Esophagus muscularis mucosa (tissue), 4 donors: Measurements from ENCODE around the gene C3orf80. TPM values are rescaled to one million over a fixed set of nuclear protein-coding genes. Genes with fewer than 3 reads are reported as not detected.
"Not testable (repeated sequence)": the region's sequence is repeated elsewhere in the genome, so short reads cannot be mapped to it uniquely, and the experiment has no call there.

Experiments
- DNase-seq: peaks from one replicate; pipeline ENCODE4 v3.0.0-alpha.2; 2017; ENCODE audit errors: extremely low spot score
- H3K27ac ChIP-seq, 4 donors: fragments of 200-600 bp; sonication (generic); replicated peaks in 1 of 4; 1 replicate in 3 of 4; 2 replicates in 1 of 4; pipeline ENCODE4 v1.5.1; 2016 to 2019; ENCODE audit warnings: mild to moderate bottlenecking in 1 of 4
- H3K27me3 ChIP-seq, 4 donors: fragments of 200-600 bp; sonication (generic); one replicate each; pipeline versions ENCODE4 v1.5.1 to v1.6.0; 2016 to 2019
- H3K36me3 ChIP-seq, 4 donors: fragments of 200-600 bp; sonication (generic); one replicate each; pipeline ENCODE4 v1.5.1; 2016 to 2019
- H3K4me1 ChIP-seq, 4 donors: fragments of 200-600 bp; sonication (generic); one replicate each; pipeline ENCODE4 v1.5.1; 2016 to 2019
- H3K4me3 ChIP-seq, 4 donors: fragments of 200-600 bp; sonication (generic); 1 replicate in 2 of 4; 2 replicates in 2 of 4; pipeline ENCODE4 v1.5.1; 2016 to 2019; ENCODE audit warnings: mild to moderate bottlenecking in 4 of 4, moderate library complexity in 1 of 4
- H3K9me3 ChIP-seq, 4 donors: fragments of 200-600 bp; sonication (generic); 1 replicate in 3 of 4; 2 replicates in 1 of 4; pipeline ENCODE4 v1.5.1; 2016 to 2019
- EP300 ChIP-seq: sonication (generic); formaldehyde crosslinking; IDR thresholded peaks from one replicate; pipeline ENCODE4 v1.6.1; 2017; ENCODE audit warnings: antibody characterized with exemption
- POLR2A ChIP-seq: fragments of 450-650 bp; IDR thresholded peaks from one replicate; pipeline ENCODE4 v1.6.1; 2017; ENCODE audit warnings: antibody characterized with exemption, moderate library complexity, mild to moderate bottlenecking, low read depth
- POLR2AphosphoS5 ChIP-seq, 2 donors: sonication (generic); formaldehyde crosslinking; IDR thresholded peaks; one replicate each; pipeline ENCODE4 v1.6.1; 2017; ENCODE audit warnings: antibody characterized with exemption in 2 of 2
- WGBS: methylation state at CpG from one replicate; pipeline ENCODE4 v1.1.5; 2018; 5-methylcytosine and 5-hydroxymethylcytosine counted together
- intact Hi-C: fragments of 100-400 bp; cut with DNase I; formaldehyde crosslinking; loops from one replicate; pipeline ENCODE4 v1.15.1; 2023
- total RNA-seq, 4 donors: library from RNA; depleted of rRNA; stranded (reverse); fragments of >200 nt; gene quantifications; one replicate each; pipeline versions ENCODE4 v1.1.0 to v1.2.1, GENCODE V29; 2016
- TF ChIP-seq, protein P1 (sequence below), 3 experiments: fragments of 200-600 bp in 2 of 3; fragments of 450-650 bp in 1 of 3; sonication (generic) in 2 of 3; IDR thresholded peaks; one replicate each; pipeline ENCODE4 v1.5.1; 2017 to 2019; ENCODE audit warnings: antibody characterized with exemption in 3 of 3, mild to moderate bottlenecking in 2 of 3, moderate library complexity in 1 of 3

The C3orf80 gene
- under 1 TPM; under 0.01 to 0.26 (median 0.17) TPM for total RNA-seq

DNA sequence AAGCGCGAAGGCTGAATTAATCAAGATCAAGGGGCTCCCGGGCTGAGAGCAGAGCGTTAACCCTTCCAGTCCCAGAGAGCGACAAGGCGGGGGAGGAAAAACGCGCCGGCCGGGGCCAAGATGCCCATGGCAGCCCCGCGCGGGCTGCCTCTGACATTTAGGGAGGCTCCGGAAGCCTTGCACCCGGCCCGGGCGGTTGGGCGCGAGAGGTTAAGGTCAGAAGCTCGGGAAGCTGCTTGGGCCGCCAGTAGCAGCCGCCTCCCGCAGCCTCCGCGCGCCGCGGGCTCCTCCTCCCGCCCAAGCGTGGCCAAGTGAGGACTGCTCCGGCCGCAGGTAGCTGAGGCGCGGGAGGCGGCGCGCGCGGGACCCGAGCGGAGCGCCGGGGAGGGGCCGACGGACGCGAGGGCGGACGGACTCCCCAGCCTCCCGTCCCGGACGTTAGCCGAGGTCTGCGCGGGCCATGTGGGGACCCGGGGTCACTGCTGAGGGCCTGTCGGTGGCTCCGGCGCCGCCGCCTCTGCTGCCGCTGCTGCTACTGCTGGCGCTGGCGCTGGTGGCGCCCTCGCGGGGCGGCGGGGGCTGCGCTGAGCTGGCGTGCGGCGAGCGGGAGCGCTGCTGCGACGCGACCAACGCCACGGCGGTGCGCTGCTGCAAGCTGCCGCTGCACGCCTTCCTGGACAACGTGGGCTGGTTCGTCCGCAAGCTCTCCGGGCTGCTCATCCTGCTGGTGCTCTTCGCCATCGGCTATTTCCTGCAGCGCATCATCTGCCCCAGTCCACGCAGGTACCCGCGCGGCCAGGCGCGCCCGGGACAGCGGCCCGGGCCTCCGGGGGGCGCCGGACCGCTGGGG, at the start of gene C3orf80:
Gene C3orf80 (plus strand): TSS at position 247 of the 850 bp plus-strand sequence. CDS start 214 bp downstream, at position 461.
- no peak for DNase-seq
- H3K27me3 ChIP-seq = peaks cover 0 to 60% (median 23%) of the 10 kb centered on the region in 4 donors
- TF ChIP-seq, protein P1, sequence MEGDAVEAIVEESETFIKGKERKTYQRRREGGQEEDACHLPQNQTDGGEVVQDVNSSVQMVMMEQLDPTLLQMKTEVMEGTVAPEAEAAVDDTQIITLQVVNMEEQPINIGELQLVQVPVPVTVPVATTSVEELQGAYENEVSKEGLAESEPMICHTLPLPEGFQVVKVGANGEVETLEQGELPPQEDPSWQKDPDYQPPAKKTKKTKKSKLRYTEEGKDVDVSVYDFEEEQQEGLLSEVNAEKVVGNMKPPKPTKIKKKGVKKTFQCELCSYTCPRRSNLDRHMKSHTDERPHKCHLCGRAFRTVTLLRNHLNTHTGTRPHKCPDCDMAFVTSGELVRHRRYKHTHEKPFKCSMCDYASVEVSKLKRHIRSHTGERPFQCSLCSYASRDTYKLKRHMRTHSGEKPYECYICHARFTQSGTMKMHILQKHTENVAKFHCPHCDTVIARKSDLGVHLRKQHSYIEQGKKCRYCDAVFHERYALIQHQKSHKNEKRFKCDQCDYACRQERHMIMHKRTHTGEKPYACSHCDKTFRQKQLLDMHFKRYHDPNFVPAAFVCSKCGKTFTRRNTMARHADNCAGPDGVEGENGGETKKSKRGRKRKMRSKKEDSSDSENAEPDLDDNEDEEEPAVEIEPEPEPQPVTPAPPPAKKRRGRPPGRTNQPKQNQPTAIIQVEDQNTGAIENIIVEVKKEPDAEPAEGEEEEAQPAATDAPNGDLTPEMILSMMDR (IDR thresholded peaks at IDR 0.05) = peak in 1 of 3 experiments; percentile 21
- TF ChIP-seq EP300 = no peak
- peak within 1 kb of the TSS; percentile 56 to 70 (median 63) for H3K4me3 ChIP-seq
- no peaks in the 10 kb centered on the region for H3K9me3 ChIP-seq
- no peaks in the 10 kb centered on the region for H3K36me3 ChIP-seq
- H3K4me1 ChIP-seq = peaks cover 15 to 28% (median 24%) of the 10 kb centered on the region in 4 donors
- 2% methylated on average over 35 of the region's 104 CpGs for WGBS
- intact Hi-C loops = no loop called here
- H3K27ac ChIP-seq = peak within 1 kb of the TSS in 1 of 4 donors; percentile 44

DNA sequence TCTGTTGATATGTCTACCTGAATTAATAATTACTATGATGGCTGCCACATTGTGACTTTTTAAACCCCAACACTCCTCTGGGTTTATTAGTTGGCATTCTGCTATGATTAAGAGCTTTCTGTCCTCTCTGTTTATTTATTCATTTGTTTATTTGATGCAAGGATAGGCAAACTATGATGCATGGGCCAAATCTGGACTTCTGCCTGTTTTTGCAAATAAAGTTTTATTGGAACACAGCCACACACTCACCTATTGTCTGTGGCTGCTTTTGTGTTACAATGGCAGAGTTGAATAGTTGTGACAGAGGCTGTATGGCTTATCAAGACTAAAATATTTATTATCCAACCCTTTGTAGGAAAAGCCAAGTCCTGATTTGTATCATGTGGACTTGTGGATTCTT, 48.3 kb upstream of the C3orf80 start:
- no peak for TF ChIP-seq EP300
- TF ChIP-seq, protein P1 (IDR thresholded peaks at IDR 0.05) = no peak
- intact Hi-C loops = no loop called here
- Histone ChIP-seq H3K27ac (no peak overlapping the region), H3K4me3 (no peak overlapping the region), H3K4me1 (peaks cover 0 to 17% (median 10%) of the 10 kb centered on the region in 4 donors), H3K36me3 (no peaks in the 10 kb centered on the region), H3K27me3 (no peaks in the 10 kb centered on the region), H3K9me3 (no peaks in the 10 kb centered on the region)
- DNase-seq = no peak

- H3K9me3 ChIP-seq, DNase-seq, H3K27me3 ChIP-seq, intact Hi-C loops, H3K4me3 ChIP-seq, H3K36me3 ChIP-seq, H3K27ac ChIP-seq: not testable (repeated sequence)
- peaks cover 0 to 17% (median 10%) of the 10 kb centered on the region in 4 donors for H3K4me1 ChIP-seq
- WGBS = 96% methylated on average over 17 of the region's 35 CpGs
These were observed 46.6 kb upstream of the C3orf80 start for GRCh38 chr3:160178661-160179060.

DNA sequence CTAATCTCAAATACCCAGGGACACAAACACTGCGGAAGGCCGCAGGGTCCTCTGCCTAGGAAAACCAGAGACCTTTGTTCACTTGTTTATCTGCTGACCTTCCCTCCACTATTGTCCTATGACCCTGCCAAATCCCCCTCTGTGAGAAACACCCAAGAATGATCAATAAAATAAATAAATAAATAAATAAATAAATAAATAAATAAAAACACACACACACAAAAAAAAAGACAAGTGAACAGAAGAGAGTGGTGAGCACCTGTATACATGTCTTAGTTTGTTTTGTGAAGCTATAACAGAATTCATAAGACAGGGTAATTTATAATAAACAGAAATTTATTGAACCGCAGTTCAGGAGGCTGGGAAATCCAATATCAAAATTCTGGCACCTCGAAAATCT, 45.8 kb upstream of the C3orf80 start:
- WGBS = 92% methylated on average over 2 of the region's 4 CpGs
- intact Hi-C loops, H3K4me3 ChIP-seq, H3K27me3 ChIP-seq, H3K9me3 ChIP-seq, H3K27ac ChIP-seq, H3K36me3 ChIP-seq, DNase-seq: not testable (repeated sequence)
- H3K4me1 ChIP-seq = peaks cover 0 to 17% (median 14%) of the 10 kb centered on the region in 4 donors

DNA sequence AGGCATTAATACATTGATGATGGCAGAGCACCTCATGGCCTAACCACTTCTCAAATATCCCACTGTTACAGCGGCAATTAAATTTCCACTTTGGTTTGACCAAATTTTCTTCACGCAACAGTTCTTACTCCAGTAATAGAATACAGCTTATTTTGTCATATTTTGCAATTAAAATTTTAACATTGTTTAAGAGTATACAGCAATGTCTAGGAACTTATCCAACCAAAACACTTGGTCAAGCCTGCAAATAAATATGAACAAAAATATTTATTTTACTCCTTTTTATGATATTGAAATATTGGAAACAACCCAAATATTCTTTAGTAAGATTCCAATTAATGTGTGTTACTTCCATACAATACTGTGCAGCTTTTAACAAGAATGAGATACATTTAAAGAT, 45.3 kb upstream of the C3orf80 start:
- no peak for TF ChIP-seq POLR2AphosphoS5 (IDR thresholded peaks at IDR 0.05)
- no peak for TF ChIP-seq POLR2A
- TF ChIP-seq EP300 = no peak
- TF ChIP-seq, protein P1 (IDR thresholded peaks at IDR 0.05) = no peak
- WGBS = 89% methylated on average over 2 of the region's 2 CpGs
- Histone ChIP-seq H3K36me3 (no peaks in the 10 kb centered on the region), H3K9me3 (no peaks in the 10 kb centered on the region), H3K4me3 (no peak overlapping the region), H3K27ac (no peak overlapping the region), H3K4me1 (peaks cover 0 to 22% (median 19%) of the 10 kb centered on the region in 4 donors), H3K27me3 (no peaks in the 10 kb centered on the region)
- intact Hi-C loops = no loop called here
- no peak for DNase-seq
